Measurements from ENCODE around the gene SPATA17.

GRCh38 chr1:217721692-217722091 lies 90.5 kb downstream of the SPATA17 start:
- TF ChIP-seq TAF1 (IDR thresholded peaks at IDR 0.05; ENCODE audit: low read depth, low read length) (no peak), POLR2A (IDR thresholded peaks at IDR 0.05; ENCODE audit: low read depth, low read length) (no peak), POLR2AphosphoS5 (IDR thresholded peaks at IDR 0.05; ENCODE audit: low read depth, low read length) (no peak)

Data from GM12891 (cell line).